Hepatocyte (in vitro differentiated cells): ENCODE results near the gene POF1B. TPM values are rescaled to one million over a fixed set of nuclear protein-coding genes. Genes with fewer than 3 reads are reported as not detected.

Experiments
- DNase-seq: peaks from one replicate; pipeline ENCODE4 v3.0.0-alpha.2; 2016; ENCODE audit warnings: low spot score
- H2AFZ ChIP-seq: fragments of 200-600 bp; sonication (generic); 2 replicates; pipeline ENCODE4 v1.6.0; 2016; ENCODE audit warnings: antibody characterized with exemption, mild to moderate bottlenecking
- H3K27ac ChIP-seq: fragments of 200-600 bp; sonication (generic); 2 replicates; pipeline ENCODE4 v1.5.1; 2016; ENCODE audit warnings: mild to moderate bottlenecking
- H3K27me3 ChIP-seq: fragments of 200-600 bp; sonication (generic); 2 replicates; pipeline ENCODE4 v1.6.1; 2016
- H3K36me3 ChIP-seq: fragments of 200-600 bp; sonication (generic); replicated peaks from 2 replicates; pipeline ENCODE4 v1.5.1; 2016; ENCODE audit warnings: low read depth; ENCODE audit not compliant: insufficient read depth
- H3K4me1 ChIP-seq: fragments of 200-600 bp; sonication (generic); 2 replicates; pipeline ENCODE4 v1.5.1; 2016; ENCODE audit warnings: mild to moderate bottlenecking, moderate library complexity; ENCODE audit not compliant: insufficient read depth
- H3K4me2 ChIP-seq: fragments of 200-600 bp; sonication (generic); 2 replicates; pipeline ENCODE4 v1.6.0; 2016
- H3K4me3 ChIP-seq: fragments of 200-600 bp; sonication (generic); 2 replicates; pipeline ENCODE4 v1.5.1; 2016; ENCODE audit warnings: mild to moderate bottlenecking
- H3K79me2 ChIP-seq: fragments of 200-600 bp; sonication (generic); 2 replicates; pipeline ENCODE4 v1.6.0; 2017; ENCODE audit warnings: mild to moderate bottlenecking
- H3K9me2 ChIP-seq: fragments of 200-600 bp; sonication (generic); replicated peaks from 2 replicates; pipeline ENCODE4 v1.6.0; 2017; ENCODE audit warnings: mild to moderate bottlenecking; ENCODE audit not compliant: insufficient read depth
- H3K9me3 ChIP-seq: fragments of 200-600 bp; sonication (generic); 2 replicates; pipeline ENCODE4 v1.5.1; 2016; ENCODE audit warnings: low read depth, mild to moderate bottlenecking
- H4K20me1 ChIP-seq: fragments of 200-600 bp; sonication (generic); 2 replicates; pipeline ENCODE4 v1.6.0; 2016; ENCODE audit warnings: mild to moderate bottlenecking; ENCODE audit not compliant: insufficient read depth, poor library complexity, severe bottlenecking
- CTCF ChIP-seq: fragments of 200-600 bp; sonication (generic); IDR thresholded peaks from 2 replicates; pipeline ENCODE4 v1.5.1; 2016; ENCODE audit warnings: antibody characterized with exemption, mild to moderate bottlenecking; ENCODE audit not compliant: poor library complexity
- EZH2 ChIP-seq: fragments of 200-600 bp; sonication (generic); IDR thresholded peaks from 2 replicates; pipeline ENCODE4 v1.6.1; 2016; ENCODE audit warnings: antibody characterized with exemption, mild to moderate bottlenecking, borderline replicate concordance
- EZH2phosphoT487 ChIP-seq: fragments of 200-600 bp; sonication (generic); IDR thresholded peaks from one replicate; pipeline ENCODE4 v1.6.1; 2018; ENCODE audit warnings: antibody characterized with exemption, mild to moderate bottlenecking, low read depth, moderate library complexity; ENCODE audit not compliant: unreplicated experiment, severe bottlenecking
- WGBS: methylation state at CpG from one replicate; pipeline ENCODE4 v1.1.6; 2016; ENCODE audit warnings: low lambda C conversion rate; ENCODE audit errors: missing lambda C conversion rate; 5-methylcytosine and 5-hydroxymethylcytosine counted together
- polyA plus RNA-seq: library from polyadenylated mRNA; unstranded; fragments of >200 nt; fragmentation: Nextera tagmentation; extraction: Ambion mirVana; gene quantifications from 2 replicates; pipeline ENCODE4 v1.2.1, GENCODE V29; 2016
- total RNA-seq: library from RNA; depleted of rRNA; stranded (reverse); fragments of >200 nt; gene quantifications from 2 replicates; pipeline ENCODE4 v1.2.3, GENCODE V29; 2014

POF1B gene
- total and polyA plus RNA-seq, 2 experiments from 2014 or later: 11.3 to 33.4 TPM

DNA sequence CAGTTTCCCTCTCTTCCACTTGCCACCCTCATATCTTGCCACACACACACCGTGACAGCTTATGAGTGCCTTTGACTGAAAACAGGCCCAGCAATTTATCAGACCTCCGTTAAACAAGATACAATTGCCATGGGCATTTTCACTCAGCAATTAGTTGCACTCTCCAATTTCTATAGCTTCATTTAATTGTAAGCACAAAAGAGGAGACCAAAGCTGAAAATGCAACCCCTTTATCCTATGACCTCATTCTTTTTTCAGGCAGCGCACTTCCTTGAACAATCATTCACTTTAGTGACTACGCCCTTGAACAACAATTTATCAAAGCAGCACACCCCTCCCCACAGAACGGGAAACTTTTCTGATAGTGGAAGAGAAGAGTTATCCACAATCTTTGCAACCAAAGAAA, 4.1 kb downstream of the POF1B start:
- Histone ChIP-seq H3K79me2 (peaks cover 18% of the 10 kb centered on the region), H3K27ac (peak overlapping the region; percentile 91), H3K4me2 (peak overlapping the region; percentile 51), H3K36me3 (no peaks in the 10 kb centered on the region), H3K4me3 (no peak overlapping the region), H2AFZ (no peak overlapping the region), H3K27me3 (no peaks in the 10 kb centered on the region), H3K9me3 (no peaks in the 10 kb centered on the region), H4K20me1 (no peaks in the 10 kb centered on the region), H3K4me1 (no peaks in the 10 kb centered on the region), H3K9me2 (no peaks in the 10 kb centered on the region)
- WGBS: 39% methylated on average over 5 of the region's 5 CpGs
- peak; percentile 34 for DNase-seq
- TF ChIP-seq EZH2phosphoT487 (no peak), EZH2 (no peak), CTCF (no peak)

- H3K79me2 ChIP-seq: no peaks in the 10 kb centered on the region
- 58% methylated on average over 4 of the region's 4 CpGs for WGBS
- H4K20me1 ChIP-seq: no peaks in the 10 kb centered on the region
- no peak for TF ChIP-seq EZH2phosphoT487
- TF ChIP-seq CTCF: no peak
- TF ChIP-seq EZH2: no peak
- no peak for DNase-seq
- no peak overlapping the region for H3K4me3 ChIP-seq
- no peaks in the 10 kb centered on the region for H3K9me2 ChIP-seq
- no peaks in the 10 kb centered on the region for H3K9me3 ChIP-seq
- H3K27ac ChIP-seq: no peak overlapping the region
- H3K4me1 ChIP-seq: no peaks in the 10 kb centered on the region
- H3K27me3 ChIP-seq: no peaks in the 10 kb centered on the region
- no peaks in the 10 kb centered on the region for H3K36me3 ChIP-seq
- H3K4me2 ChIP-seq: no peak overlapping the region
- no peak overlapping the region for H2AFZ ChIP-seq
Measured at GRCh38 chrX:85365370-85365995, 14.0 kb downstream of the POF1B start.

DNA sequence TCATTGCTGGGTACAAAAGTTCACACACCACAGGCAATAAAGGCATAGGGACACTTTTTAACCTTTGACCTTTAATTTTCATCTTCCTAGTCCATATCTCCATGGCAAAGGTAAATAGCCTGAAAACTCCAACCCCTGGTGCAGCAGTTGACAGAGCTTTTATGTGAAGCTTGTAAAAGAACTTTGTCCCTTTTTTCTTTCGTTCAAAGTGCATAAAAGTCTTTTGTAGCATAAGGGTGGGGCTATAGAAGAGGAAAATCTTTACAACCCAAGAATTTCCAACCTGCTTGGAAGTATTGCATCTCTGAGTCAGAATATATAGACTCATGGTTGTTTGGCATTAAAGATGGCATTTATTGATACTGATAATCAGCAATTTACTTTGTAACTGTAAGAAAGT, 20.4 kb downstream of the POF1B start:
- 21% methylated on average over 1 of the region's 1 CpG for WGBS
- DNase-seq: peak; percentile 45
- H3K27me3 ChIP-seq: no peaks in the 10 kb centered on the region
- no peaks in the 10 kb centered on the region for H3K36me3 ChIP-seq
- no peaks in the 10 kb centered on the region for H3K9me2 ChIP-seq
- no peak overlapping the region for H2AFZ ChIP-seq
- H3K4me2 ChIP-seq: peak overlapping the region; percentile 2
- no peaks in the 10 kb centered on the region for H3K4me1 ChIP-seq
- H3K27ac ChIP-seq: peak overlapping the region; percentile 46
- no peaks in the 10 kb centered on the region for H4K20me1 ChIP-seq
- H3K4me3 ChIP-seq: no peak overlapping the region
- H3K9me3 ChIP-seq: no peaks in the 10 kb centered on the region
- TF ChIP-seq EZH2: no peak
- H3K79me2 ChIP-seq: no peaks in the 10 kb centered on the region

DNA sequence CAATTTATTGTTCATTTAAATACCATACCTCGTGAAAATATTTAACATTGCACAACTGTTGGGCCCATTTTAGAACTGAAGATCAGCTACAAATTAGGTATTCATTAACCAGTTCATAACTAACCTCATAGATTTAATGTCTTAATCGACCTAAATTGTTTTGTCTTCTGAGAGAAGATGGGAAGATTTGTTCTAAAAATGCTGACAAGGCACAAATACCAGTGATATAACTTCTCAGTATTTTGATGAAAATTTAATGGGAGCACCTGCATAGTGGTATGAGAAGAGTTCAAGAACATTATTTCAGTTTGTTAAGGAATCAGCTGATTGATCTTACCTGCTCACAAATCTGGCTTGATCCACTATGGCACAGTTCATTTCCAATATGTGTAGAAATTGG, 33.9 kb downstream of the POF1B start:
- H3K9me2 ChIP-seq: no peaks in the 10 kb centered on the region
- H3K4me3 ChIP-seq: no peak overlapping the region
- no peaks in the 10 kb centered on the region for H3K4me1 ChIP-seq
- H3K4me2 ChIP-seq: no peak overlapping the region
- no peaks in the 10 kb centered on the region for H3K79me2 ChIP-seq
- no peak overlapping the region for H3K27ac ChIP-seq
- no peaks in the 10 kb centered on the region for H3K36me3 ChIP-seq
- no peak overlapping the region for H2AFZ ChIP-seq
- no peaks in the 10 kb centered on the region for H3K27me3 ChIP-seq
- no peaks in the 10 kb centered on the region for H3K9me3 ChIP-seq
- WGBS: 55% methylated on average over 2 of the region's 2 CpGs
- TF ChIP-seq EZH2 (no peak), EZH2phosphoT487 (no peak), CTCF (no peak)
- no peak for DNase-seq
- H4K20me1 ChIP-seq: no peaks in the 10 kb centered on the region
